GM23248 (cell line): ENCODE measurements around the gene CLEC18C.
"Not testable (repeated sequence)": the region's sequence is repeated elsewhere in the genome, so short reads cannot be mapped to it uniquely, and the experiment has no call there.

ENCODE experiments used
- EZH2 ChIP-seq: fragments of 200-600 bp; sonication (generic); IDR thresholded peaks from 2 replicates; pipeline ENCODE4 v1.6.1; 2018; ENCODE audit warnings: antibody characterized with exemption, mild to moderate bottlenecking; ENCODE audit not compliant: insufficient read depth, poor library complexity, severe bottlenecking
- EZH2phosphoT487 ChIP-seq: fragments of 200-600 bp; sonication (generic); IDR thresholded peaks from 2 replicates; pipeline ENCODE4 v1.6.1; 2018; ENCODE audit warnings: antibody characterized with exemption, moderate library complexity, mild to moderate bottlenecking, low read depth; ENCODE audit not compliant: insufficient read depth

DNA sequence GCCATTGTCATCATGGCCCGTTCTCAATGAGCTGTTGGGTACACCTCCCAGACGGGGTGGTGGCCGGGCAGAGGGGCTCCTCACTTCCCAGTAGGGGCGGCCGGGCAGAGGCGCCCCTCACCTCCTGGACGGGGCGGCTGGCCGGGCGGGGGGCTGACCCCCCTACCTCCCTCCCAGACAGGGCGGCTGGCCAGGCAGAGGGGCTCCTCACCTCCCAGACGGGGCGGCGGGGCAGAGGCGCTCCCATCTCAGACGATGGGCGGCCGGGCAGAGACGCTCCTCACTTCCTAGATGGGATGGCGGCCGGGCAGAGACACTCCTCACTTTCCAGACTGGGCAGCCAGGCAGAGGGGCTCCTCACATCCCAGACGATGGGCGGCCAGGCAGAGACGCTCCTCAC is 51.1 kb downstream of the CLEC18C start:
- not testable (repeated sequence) for TF ChIP-seq EZH2phosphoT487, EZH2
